ENCODE data around the gene PPP1R16B. TPM values are rescaled to one million over a fixed set of nuclear protein-coding genes. Genes with fewer than 3 reads are reported as not detected.

The PPP1R16B gene
- total RNA-seq, 2 donors from 2014 or later, result 143 to 184 TPM

- peaks cover 87% of the 10 kb centered on the region for H3K4me1 Mint-ChIP-seq (ENCODE audit: low read depth)
- peak overlapping the region; percentile 59 to 77 for H3K4me3 Mint-ChIP-seq
- DNase-seq, result peak; percentile 56 to 68
- no peaks in the 10 kb centered on the region for H3K9me3 Mint-ChIP-seq
- peaks cover 4 to 12% of the 10 kb centered on the region in 2 donors for H3K36me3 Mint-ChIP-seq (ENCODE audit: insufficient read depth in 2 of 2)
- peak overlapping the region; percentile 94 for H3K27ac Mint-ChIP-seq
- ATAC-seq (replicated peaks in 1 of 2), result peak; percentile 10 to 20
- H3K27me3 Mint-ChIP-seq (ENCODE audit: low read depth), result no peaks in the 10 kb centered on the region
Observed at GRCh38 chr20:38870733-38871559, 65.4 kb downstream of the PPP1R16B start.

DNA sequence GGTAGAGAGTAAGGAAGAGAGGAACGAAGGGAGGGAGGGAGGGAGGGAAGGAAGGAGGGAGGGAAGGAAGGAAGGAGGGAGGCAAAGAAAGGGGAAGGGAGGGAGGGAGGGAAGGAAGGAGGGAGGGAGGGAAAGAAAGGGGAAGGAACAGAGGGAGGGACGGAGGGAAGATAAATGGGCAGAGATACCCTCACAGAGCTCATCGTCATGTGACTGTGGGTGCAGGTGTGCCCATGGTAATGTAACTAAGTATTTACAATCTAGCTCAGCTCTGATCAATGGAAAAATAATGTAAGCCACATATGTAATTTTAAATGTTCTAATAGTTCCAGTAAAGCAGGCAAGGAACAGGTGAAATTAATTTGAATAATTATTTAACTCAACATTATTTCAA lies 66.1 kb downstream of the PPP1R16B start:
- peak overlapping the region in 1 of 2 donors; percentile 77 for H3K4me3 Mint-ChIP-seq
- peaks cover 4 to 12% of the 10 kb centered on the region in 2 donors for H3K36me3 Mint-ChIP-seq (ENCODE audit: insufficient read depth in 2 of 2)
- ATAC-seq (replicated peaks in 1 of 2), result no peak
- DNase-seq, result no peak
- H3K4me1 Mint-ChIP-seq (ENCODE audit: low read depth), result peaks cover 94% of the 10 kb centered on the region
- H3K27ac Mint-ChIP-seq, result no peak overlapping the region
- no peaks in the 10 kb centered on the region for H3K27me3 Mint-ChIP-seq (ENCODE audit: low read depth)
- H3K9me3 Mint-ChIP-seq, result no peaks in the 10 kb centered on the region

DNA sequence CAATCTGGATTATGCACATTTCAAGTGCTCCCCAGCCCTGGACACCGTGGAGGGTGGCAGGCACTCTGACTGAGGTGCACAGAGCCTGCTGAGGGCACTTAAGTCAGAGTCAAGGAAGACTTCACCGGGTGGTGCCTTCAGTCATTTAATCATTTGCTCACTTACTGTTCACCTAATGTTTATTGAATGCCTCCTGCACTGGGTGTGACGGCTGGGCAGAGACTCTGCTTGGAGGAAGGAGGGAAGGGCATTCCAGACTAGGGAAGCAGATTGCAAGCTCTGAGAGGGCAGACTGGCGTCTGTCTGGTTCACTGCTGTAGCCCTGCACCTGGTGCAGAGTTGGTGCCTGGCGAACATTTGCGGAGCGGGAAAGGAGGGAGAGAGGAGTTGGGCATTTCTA lies 66.5 kb downstream of the PPP1R16B start:
- H3K27ac Mint-ChIP-seq, result peak overlapping the region; percentile 98
- no peaks in the 10 kb centered on the region for H3K9me3 Mint-ChIP-seq
- H3K4me3 Mint-ChIP-seq, result peak overlapping the region; percentile 76 to 78
- ATAC-seq (replicated peaks in 1 of 2) (no peak), DNase-seq (no peak)
- peaks cover 94% of the 10 kb centered on the region for H3K4me1 Mint-ChIP-seq (ENCODE audit: low read depth)
- peaks cover 4 to 12% of the 10 kb centered on the region in 2 donors for H3K36me3 Mint-ChIP-seq (ENCODE audit: insufficient read depth in 2 of 2)
- H3K27me3 Mint-ChIP-seq (ENCODE audit: low read depth), result no peaks in the 10 kb centered on the region

DNA sequence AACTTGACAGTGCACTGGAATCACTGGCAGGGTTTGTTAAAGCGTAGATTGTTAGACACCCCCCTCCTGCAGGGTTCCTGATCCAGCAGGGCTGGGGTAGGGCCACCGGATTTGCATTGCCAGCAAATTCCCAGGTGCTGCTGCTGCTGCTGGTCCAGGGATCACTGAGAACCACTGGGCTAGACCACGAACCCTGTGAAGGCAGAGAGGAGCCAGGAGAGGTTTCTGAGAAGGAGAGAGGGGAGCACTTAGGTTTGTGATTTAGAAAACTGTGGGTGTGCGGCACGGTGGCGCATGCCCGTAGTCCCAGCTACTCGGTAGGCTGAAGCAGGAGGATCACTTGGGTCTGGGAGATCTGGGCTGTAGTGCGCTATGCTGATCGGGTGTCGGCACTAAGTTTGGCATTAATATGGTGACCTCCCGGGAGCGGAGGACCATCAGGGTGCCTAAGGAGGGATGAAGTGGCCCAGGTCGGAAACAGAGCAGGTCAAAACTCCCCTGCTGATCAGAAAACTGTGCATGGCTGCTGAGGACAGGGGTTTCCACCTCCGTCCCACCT lies 67.1 kb downstream of the PPP1R16B start:
- DNase-seq (peak in 1 of 2 donors; percentile 34), ATAC-seq (replicated peaks in 1 of 2) (peak; percentile 4 to 8)
- no peaks in the 10 kb centered on the region for H3K27me3 Mint-ChIP-seq (ENCODE audit: low read depth)
- peak overlapping the region; percentile 98 for H3K27ac Mint-ChIP-seq
- peak overlapping the region; percentile 76 to 78 for H3K4me3 Mint-ChIP-seq
- H3K36me3 Mint-ChIP-seq (ENCODE audit: insufficient read depth in 2 of 2), result peaks cover 4 to 13% of the 10 kb centered on the region in 2 donors
- no peaks in the 10 kb centered on the region for H3K9me3 Mint-ChIP-seq
- H3K4me1 Mint-ChIP-seq (ENCODE audit: low read depth), result peaks cover 97% of the 10 kb centered on the region

GRCh38 chr20:38873050-38873581 lies 67.6 kb downstream of the PPP1R16B start:
- Mint-ChIP-seq H3K4me3 (peak overlapping the region; percentile 76 to 78), H3K4me1 (ENCODE audit: low read depth) (peaks cover 97% of the 10 kb centered on the region), H3K27ac (peak overlapping the region; percentile 98), H3K9me3 (no peaks in the 10 kb centered on the region), H3K36me3 (ENCODE audit: insufficient read depth in 2 of 2) (peaks cover 4 to 13% of the 10 kb centered on the region in 2 donors), H3K27me3 (ENCODE audit: low read depth) (no peaks in the 10 kb centered on the region)
- ATAC-seq (replicated peaks in 1 of 2) (peak; percentile 79 to 87), DNase-seq (peak; percentile 88 to 92)

DNA sequence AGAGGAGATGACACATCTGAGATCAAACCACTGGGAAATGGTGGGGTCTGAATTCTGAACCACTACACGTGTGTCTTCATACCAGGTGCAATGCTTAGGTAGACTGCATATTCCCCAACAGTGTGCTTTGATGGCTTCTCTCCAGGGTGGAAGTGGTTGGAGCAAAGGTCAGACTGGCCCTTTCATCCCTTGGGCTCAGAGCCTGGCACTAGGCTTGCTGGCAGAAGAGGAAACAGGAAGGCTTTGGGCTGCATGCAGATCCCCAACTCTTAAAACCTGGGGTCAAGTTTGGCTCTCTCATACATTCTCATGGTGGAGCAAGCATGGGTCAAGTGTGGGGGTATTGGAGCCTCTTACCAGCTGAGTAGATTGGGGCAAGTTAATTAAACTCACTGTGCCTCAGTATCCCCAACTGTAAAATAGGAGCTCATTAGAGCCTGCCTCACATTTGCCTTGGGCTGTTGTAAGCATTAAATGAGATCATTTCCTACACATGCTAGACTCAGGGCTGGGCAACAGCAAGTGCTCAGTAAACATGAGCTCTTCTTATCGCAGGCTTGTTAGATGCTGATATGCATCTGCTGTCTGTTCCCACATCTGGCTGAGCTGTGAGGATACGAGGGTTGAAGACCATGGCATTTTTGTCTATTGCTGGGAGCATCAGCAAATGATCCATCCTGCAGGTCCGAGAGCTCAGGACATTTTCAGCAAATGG lies 69.1 kb downstream of the PPP1R16B start:
- Mint-ChIP-seq H3K27ac (peak overlapping the region; percentile 98), H3K27me3 (ENCODE audit: low read depth) (no peaks in the 10 kb centered on the region), H3K4me1 (ENCODE audit: low read depth) (peaks cover 94% of the 10 kb centered on the region), H3K9me3 (no peaks in the 10 kb centered on the region), H3K4me3 (peak overlapping the region; percentile 76 to 78), H3K36me3 (ENCODE audit: insufficient read depth in 2 of 2) (peaks cover 3 to 8% of the 10 kb centered on the region in 2 donors)
- DNase-seq (peak in 1 of 2 donors; percentile 31), ATAC-seq (replicated peaks in 1 of 2) (no peak)

DNA sequence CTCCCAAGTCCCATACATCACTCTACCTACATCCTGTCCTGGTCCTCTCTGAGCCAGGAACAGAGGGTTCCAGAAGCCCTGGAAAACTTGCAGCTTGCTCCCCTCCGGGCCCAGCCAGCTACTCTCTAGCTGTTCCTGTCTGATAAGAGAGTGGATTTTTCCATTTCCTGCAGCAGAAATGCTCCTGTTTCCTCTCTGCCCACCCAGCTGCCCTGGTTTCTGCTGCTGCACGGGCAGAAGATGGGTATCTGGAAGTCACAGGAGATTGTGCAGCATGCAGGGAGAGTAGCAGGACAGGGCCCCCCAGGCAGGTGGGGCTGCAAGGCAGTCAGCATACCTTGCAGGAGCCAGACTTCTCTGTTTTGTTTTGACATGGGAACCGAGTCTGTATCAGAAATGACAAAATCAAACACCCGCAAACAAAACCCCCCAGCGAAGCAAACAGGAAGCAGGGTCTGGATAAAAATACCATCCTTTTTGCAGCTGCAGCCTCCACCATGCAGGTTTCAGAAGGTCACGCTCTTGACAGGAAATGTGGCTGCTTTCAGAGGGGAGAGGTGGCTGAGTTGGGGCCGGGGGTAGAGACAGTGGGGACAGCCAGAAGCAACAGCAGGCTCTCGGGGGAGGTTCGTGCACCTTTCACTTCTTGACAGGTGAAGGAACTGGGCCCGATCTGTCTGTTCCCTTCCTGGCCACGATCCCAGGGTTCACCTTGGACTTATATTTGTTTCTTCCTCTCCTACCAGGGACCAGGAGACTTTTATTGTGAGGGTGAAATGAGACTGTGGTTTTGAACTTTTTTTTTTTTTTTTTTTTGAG lies 69.9 kb downstream of the PPP1R16B start:
- Mint-ChIP-seq H3K27ac (peak overlapping the region; percentile 98), H3K36me3 (ENCODE audit: insufficient read depth in 2 of 2) (peaks cover 3 to 15% of the 10 kb centered on the region in 2 donors), H3K27me3 (ENCODE audit: low read depth) (no peaks in the 10 kb centered on the region), H3K4me1 (ENCODE audit: low read depth) (peaks cover 95% of the 10 kb centered on the region), H3K4me3 (peak overlapping the region; percentile 76 to 78), H3K9me3 (no peaks in the 10 kb centered on the region)
- ATAC-seq (replicated peaks in 1 of 2) (peak; percentile 37 to 40), DNase-seq (peak; percentile 72 to 77)

- DNase-seq, result no peak
- peak overlapping the region; percentile 94 for H3K27ac Mint-ChIP-seq
- ATAC-seq (replicated peaks in 1 of 2), result no peak
- peak overlapping the region; percentile 52 to 76 for H3K4me3 Mint-ChIP-seq
- H3K27me3 Mint-ChIP-seq (ENCODE audit: low read depth), result no peaks in the 10 kb centered on the region
- no peaks in the 10 kb centered on the region for H3K9me3 Mint-ChIP-seq
- peaks cover 3 to 16% of the 10 kb centered on the region in 2 donors for H3K36me3 Mint-ChIP-seq (ENCODE audit: insufficient read depth in 2 of 2)
- peaks cover 97% of the 10 kb centered on the region for H3K4me1 Mint-ChIP-seq (ENCODE audit: low read depth)
Observed at GRCh38 chr20:38877483-38877882, 72.0 kb downstream of the PPP1R16B start.

GRCh38 chr20:38878866-38879265 lies 73.4 kb downstream of the PPP1R16B start:
- Mint-ChIP-seq H3K27ac (peak overlapping the region; percentile 94), H3K36me3 (ENCODE audit: insufficient read depth in 2 of 2) (peaks cover 1 to 19% of the 10 kb centered on the region in 2 donors), H3K4me3 (no peak overlapping the region), H3K27me3 (ENCODE audit: low read depth) (no peaks in the 10 kb centered on the region), H3K9me3 (no peaks in the 10 kb centered on the region), H3K4me1 (ENCODE audit: low read depth) (peaks cover 91% of the 10 kb centered on the region)
- DNase-seq (no peak), ATAC-seq (replicated peaks in 1 of 2) (no peak)

GRCh38 chr20:38880952-38881735 lies 75.6 kb downstream of the PPP1R16B start:
- Mint-ChIP-seq H3K4me1 (ENCODE audit: low read depth) (peaks cover 68% of the 10 kb centered on the region), H3K4me3 (peak overlapping the region in 1 of 2 donors; percentile 43), H3K9me3 (no peaks in the 10 kb centered on the region), H3K27ac (peak overlapping the region; percentile 40), H3K36me3 (ENCODE audit: insufficient read depth in 2 of 2) (peaks cover 1 to 21% of the 10 kb centered on the region in 2 donors), H3K27me3 (ENCODE audit: low read depth) (no peaks in the 10 kb centered on the region)
- no peak for DNase-seq
- ATAC-seq (replicated peaks in 1 of 2), result no peak

DNA sequence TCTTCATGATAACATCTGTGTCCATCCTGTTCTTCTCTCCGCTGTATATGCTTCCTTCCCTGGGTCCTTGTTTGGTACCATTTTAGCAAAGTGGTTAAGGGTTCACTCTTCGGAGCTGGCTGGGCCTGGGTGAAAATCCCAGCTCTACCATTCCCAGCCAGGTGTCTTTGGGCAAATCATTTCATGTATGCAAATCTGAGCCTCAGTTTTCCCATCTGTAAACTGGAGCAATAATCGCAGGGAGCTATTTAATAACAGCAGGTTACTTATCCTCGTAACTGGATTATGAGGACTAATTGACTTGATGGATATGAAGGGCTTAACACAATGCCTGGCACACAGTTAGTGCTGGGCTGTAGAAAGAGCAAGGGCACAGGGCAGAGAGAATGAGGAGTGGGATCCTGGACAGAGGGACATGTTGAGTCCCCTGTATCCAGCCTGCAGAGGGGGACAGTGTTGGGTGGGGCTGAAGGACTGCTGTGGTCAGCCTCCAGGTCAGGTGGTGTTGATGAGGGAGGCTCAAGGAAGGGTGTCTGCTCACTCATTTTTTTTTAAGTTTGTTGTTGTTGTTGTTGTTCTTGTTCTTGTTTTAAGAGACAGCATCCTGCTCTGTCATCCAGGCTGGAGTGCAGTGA lies 76.4 kb downstream of the PPP1R16B start:
- peak overlapping the region in 1 of 2 donors; percentile 14 for H3K4me3 Mint-ChIP-seq
- H3K4me1 Mint-ChIP-seq (ENCODE audit: low read depth), result peaks cover 64% of the 10 kb centered on the region
- peak overlapping the region; percentile 42 for H3K27ac Mint-ChIP-seq
- DNase-seq (no peak), ATAC-seq (replicated peaks in 1 of 2) (no peak)
- no peaks in the 10 kb centered on the region for H3K27me3 Mint-ChIP-seq (ENCODE audit: low read depth)
- H3K9me3 Mint-ChIP-seq, result no peaks in the 10 kb centered on the region
- peaks cover 1 to 21% of the 10 kb centered on the region in 2 donors for H3K36me3 Mint-ChIP-seq (ENCODE audit: insufficient read depth in 2 of 2)

Data from activated T-cell treated with anti-CD3 and anti-CD28 coated beads, Interleukin-2, amount 50 U/mL, for 72 hours (primary cell).